Measurements from ENCODE around the gene PDIK1L.

The PDIK1L gene

DNA sequence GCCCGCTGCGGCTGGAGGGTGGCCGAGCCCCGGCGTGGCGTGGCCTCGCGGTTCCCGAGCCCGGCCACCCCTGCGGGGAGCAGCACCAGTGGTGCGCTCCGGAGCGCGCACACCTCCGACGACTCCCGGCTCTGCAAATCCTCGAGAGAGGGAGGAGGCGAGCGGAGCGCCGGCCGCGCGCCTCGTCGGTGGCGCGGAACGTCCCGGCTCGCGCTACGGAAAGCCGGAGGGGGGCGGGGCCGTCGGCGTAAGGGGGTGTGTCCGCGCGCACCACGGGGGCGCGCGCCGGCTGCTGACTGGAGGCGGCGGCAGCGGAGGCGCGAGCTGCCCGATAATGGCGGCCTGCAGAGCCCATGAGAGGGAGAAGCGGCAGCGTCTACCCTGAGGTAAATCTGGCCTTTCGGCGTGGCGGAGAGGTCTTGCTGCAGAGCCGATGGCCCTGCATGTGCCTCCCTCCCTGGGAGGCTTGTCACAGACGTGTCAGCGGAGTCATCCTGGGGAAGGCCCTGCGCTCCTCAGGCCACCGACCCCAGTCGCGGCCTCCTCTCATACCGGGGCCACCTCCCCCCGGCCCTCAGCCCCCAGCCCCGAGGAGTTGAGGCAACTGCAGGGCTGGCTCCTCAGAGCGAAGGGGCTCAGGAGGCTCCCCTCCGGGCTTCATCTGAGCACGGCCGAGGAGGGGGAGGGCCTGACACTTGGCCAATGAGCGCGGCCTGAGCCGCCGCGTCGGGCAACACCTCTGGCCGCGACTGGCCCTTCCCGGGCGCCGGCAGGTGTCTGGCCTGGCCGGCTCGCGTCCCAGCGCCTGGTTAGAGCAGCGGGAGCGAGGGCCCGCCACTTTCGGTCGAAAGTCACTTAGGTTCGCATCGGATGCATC lies at the start of gene PDIK1L:
TSS of gene PDIK1L (plus strand) at position 295 of the 877 bp plus-strand sequence. CDS start 2,485 bp downstream, outside the sequence.
- peak within 1 kb of the TSS; percentile 82 for H3K9ac ChIP-seq (ENCODE audit: low read length)
- no peak within 1 kb of the TSS for H3K27ac ChIP-seq (ENCODE audit: low read length)
- peak within 1 kb of the TSS; percentile 97 for H3K4me3 ChIP-seq (ENCODE audit: low read length)
- peaks cover 8% of the 10 kb centered on the region for H3K36me3 ChIP-seq (ENCODE audit: control insufficient read depth, low read depth, low read length)
- H3K9me3 ChIP-seq (ENCODE audit: control insufficient read depth, low read depth, low read length) = no peaks in the 10 kb centered on the region
- H3K27me3 ChIP-seq (ENCODE audit: control insufficient read depth, insufficient read depth, low read length) = peaks cover 20% of the 10 kb centered on the region
- H3K4me1 ChIP-seq (ENCODE audit: control insufficient read depth, low read depth, low read length) = peaks cover 13% of the 10 kb centered on the region

- Histone ChIP-seq H3K4me3 (ENCODE audit: low read length) (no peak overlapping the region), H3K4me1 (ENCODE audit: control insufficient read depth, low read depth, low read length) (no peaks in the 10 kb centered on the region), H3K9ac (ENCODE audit: low read length) (no peak overlapping the region), H3K27me3 (ENCODE audit: control insufficient read depth, insufficient read depth, low read length) (no peaks in the 10 kb centered on the region), H3K27ac (ENCODE audit: low read length) (no peak overlapping the region), H3K9me3 (ENCODE audit: control insufficient read depth, low read depth, low read length) (no peaks in the 10 kb centered on the region), H3K36me3 (ENCODE audit: control insufficient read depth, low read depth, low read length) (no peaks in the 10 kb centered on the region)
These were observed 47.1 kb upstream of the PDIK1L start for GRCh38 chr1:26064553-26064952.

DNA sequence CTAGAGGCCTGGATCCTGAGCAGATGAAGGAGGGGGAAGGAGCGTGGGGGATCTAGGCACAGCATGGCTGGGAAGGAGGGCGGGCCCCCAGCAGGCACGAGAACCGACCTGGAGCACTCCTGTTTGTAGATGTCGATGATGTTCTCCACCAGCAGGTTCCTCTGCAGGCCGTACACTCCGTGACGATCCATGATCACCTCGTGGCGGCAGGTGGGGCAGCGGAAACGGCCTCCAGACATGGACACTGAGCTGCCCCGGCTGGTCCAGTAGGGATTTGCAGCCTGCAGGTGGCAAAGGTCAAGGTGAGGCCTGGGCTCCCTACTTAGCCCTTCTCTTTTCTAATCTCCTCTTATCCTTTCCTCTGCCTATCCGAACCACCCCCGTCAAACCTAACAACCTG lies 45.5 kb upstream of the PDIK1L start:
- Histone ChIP-seq H3K27ac (ENCODE audit: low read length) (no peak overlapping the region), H3K4me1 (ENCODE audit: control insufficient read depth, low read depth, low read length) (no peaks in the 10 kb centered on the region), H3K36me3 (ENCODE audit: control insufficient read depth, low read depth, low read length) (no peaks in the 10 kb centered on the region), H3K4me3 (ENCODE audit: low read length) (no peak overlapping the region), H3K9me3 (ENCODE audit: control insufficient read depth, low read depth, low read length) (no peaks in the 10 kb centered on the region), H3K27me3 (ENCODE audit: control insufficient read depth, insufficient read depth, low read length) (no peaks in the 10 kb centered on the region), H3K9ac (ENCODE audit: low read length) (no peak overlapping the region)

DNA sequence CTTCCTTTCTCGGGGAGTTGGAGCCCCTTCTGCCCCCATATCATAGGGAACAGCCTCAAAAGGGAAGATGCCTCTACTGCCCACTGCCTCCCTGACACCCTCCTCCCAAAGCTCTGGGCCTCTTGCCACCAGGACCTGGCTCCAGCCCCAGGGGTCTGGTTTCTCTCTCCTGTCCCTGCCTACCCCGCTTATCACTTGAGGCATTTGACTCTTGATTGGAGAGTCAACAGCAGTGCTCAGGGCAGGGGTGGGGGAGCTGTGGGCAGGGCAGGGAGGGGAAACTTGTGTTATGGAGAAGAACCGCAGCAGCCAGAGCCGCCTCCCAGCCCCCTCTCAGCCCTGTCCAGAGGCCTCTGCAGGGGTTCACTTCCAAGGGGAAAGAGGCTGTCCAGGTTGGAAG lies 44.8 kb upstream of the PDIK1L start:
- H3K9me3 ChIP-seq (ENCODE audit: control insufficient read depth, low read depth, low read length) = no peaks in the 10 kb centered on the region
- H3K4me3 ChIP-seq (ENCODE audit: low read length) = no peak overlapping the region
- H3K9ac ChIP-seq (ENCODE audit: low read length) = no peak overlapping the region
- no peaks in the 10 kb centered on the region for H3K36me3 ChIP-seq (ENCODE audit: control insufficient read depth, low read depth, low read length)
- H3K27me3 ChIP-seq (ENCODE audit: control insufficient read depth, insufficient read depth, low read length) = no peaks in the 10 kb centered on the region
- H3K27ac ChIP-seq (ENCODE audit: low read length) = no peak overlapping the region
- H3K4me1 ChIP-seq (ENCODE audit: control insufficient read depth, low read depth, low read length) = no peaks in the 10 kb centered on the region

GRCh38 chr1:26067432-26067911 lies 44.2 kb upstream of the PDIK1L start, which contains the start of gene TRIM63:
Gene TRIM63 (minus strand): TSS chr1:26067630. CDS start chr1:26067494, 136 bp downstream.
- Histone ChIP-seq H3K4me3 (ENCODE audit: low read length) (no peak within 1 kb of the TSS), H3K9me3 (ENCODE audit: control insufficient read depth, low read depth, low read length) (no peaks in the 10 kb centered on the region), H3K9ac (ENCODE audit: low read length) (no peak within 1 kb of the TSS), H3K36me3 (ENCODE audit: control insufficient read depth, low read depth, low read length) (no peaks in the 10 kb centered on the region), H3K4me1 (ENCODE audit: control insufficient read depth, low read depth, low read length) (no peaks in the 10 kb centered on the region), H3K27ac (ENCODE audit: low read length) (no peak within 1 kb of the TSS), H3K27me3 (ENCODE audit: control insufficient read depth, insufficient read depth, low read length) (no peaks in the 10 kb centered on the region)

DNA sequence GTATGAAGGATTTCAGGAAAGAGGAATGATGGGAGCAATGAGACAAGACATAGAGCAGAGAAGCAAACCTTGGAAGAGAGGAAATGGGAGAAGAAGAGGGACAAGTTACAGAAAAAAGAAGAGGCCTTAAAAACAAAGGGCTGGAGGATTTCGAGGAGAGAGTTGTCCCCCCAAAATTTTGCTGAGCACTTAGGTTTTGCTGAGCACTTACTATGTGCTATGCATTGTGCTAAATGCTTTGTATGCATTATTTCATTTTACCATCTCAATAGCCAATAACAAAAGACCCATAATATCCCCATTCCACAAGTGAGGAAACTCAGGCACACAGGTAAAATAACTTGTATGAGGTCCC lies 41.7 kb upstream of the PDIK1L start:
- Histone ChIP-seq H3K9me3 (ENCODE audit: control insufficient read depth, low read depth, low read length) (no peaks in the 10 kb centered on the region), H3K36me3 (ENCODE audit: control insufficient read depth, low read depth, low read length) (no peaks in the 10 kb centered on the region), H3K9ac (ENCODE audit: low read length) (no peak overlapping the region), H3K27ac (ENCODE audit: low read length) (no peak overlapping the region), H3K4me1 (ENCODE audit: control insufficient read depth, low read depth, low read length) (no peaks in the 10 kb centered on the region), H3K27me3 (ENCODE audit: control insufficient read depth, insufficient read depth, low read length) (no peaks in the 10 kb centered on the region), H3K4me3 (ENCODE audit: low read length) (no peak overlapping the region)

- Histone ChIP-seq H3K36me3 (ENCODE audit: control insufficient read depth, low read depth, low read length) (no peaks in the 10 kb centered on the region), H3K9ac (ENCODE audit: low read length) (no peak overlapping the region), H3K9me3 (ENCODE audit: control insufficient read depth, low read depth, low read length) (no peaks in the 10 kb centered on the region), H3K4me1 (ENCODE audit: control insufficient read depth, low read depth, low read length) (no peaks in the 10 kb centered on the region), H3K27ac (ENCODE audit: low read length) (no peak overlapping the region), H3K4me3 (ENCODE audit: low read length) (no peak overlapping the region), H3K27me3 (ENCODE audit: control insufficient read depth, insufficient read depth, low read length) (no peaks in the 10 kb centered on the region)
These were observed 41.2 kb upstream of the PDIK1L start for GRCh38 chr1:26070296-26070962.

DNA sequence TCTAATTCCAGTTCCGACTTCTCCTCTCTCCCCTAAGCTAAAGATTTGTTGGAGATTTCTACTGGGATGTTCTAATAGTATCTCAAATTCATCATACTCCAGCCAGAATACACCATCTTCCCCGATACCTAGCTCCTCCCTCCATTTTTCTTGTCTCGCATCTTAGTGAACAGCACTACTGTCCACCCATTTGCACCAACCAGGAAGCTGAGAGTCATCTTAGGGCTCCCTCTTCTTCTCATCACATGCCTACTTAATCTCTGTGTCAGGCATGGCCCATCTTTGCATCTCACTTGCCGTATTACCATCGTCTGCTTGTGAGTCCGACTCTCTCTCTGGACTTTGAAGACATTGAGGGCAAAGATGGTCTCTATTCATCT lies 40.7 kb upstream of the PDIK1L start:
- Histone ChIP-seq H3K4me1 (ENCODE audit: control insufficient read depth, low read depth, low read length) (no peaks in the 10 kb centered on the region), H3K9ac (ENCODE audit: low read length) (no peak overlapping the region), H3K27me3 (ENCODE audit: control insufficient read depth, insufficient read depth, low read length) (no peaks in the 10 kb centered on the region), H3K4me3 (ENCODE audit: low read length) (no peak overlapping the region), H3K9me3 (ENCODE audit: control insufficient read depth, low read depth, low read length) (no peaks in the 10 kb centered on the region), H3K27ac (ENCODE audit: low read length) (no peak overlapping the region), H3K36me3 (ENCODE audit: control insufficient read depth, low read depth, low read length) (no peaks in the 10 kb centered on the region)

DNA sequence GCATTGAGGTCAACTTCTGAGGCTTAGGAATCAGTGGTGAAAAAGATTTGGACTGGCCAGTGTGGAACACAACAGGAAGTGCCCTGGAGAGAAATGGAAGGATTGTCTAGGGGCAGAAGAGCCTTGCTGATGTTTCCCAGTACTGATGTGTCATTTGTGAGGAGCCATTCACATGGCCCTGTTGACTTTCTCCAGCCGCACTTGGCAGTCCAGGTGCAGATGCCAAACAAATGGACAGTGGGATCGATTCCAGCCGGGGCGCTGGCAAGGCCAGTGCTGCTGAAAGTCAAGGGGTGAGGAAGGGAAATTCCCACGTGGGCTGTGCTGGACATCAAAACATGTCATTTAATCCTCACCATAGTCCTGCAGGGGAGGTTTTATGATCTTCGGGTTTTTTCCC lies 39.3 kb upstream of the PDIK1L start:
- Histone ChIP-seq H3K9ac (ENCODE audit: low read length) (no peak overlapping the region), H3K4me3 (ENCODE audit: low read length) (no peak overlapping the region), H3K36me3 (ENCODE audit: control insufficient read depth, low read depth, low read length) (no peaks in the 10 kb centered on the region), H3K27me3 (ENCODE audit: control insufficient read depth, insufficient read depth, low read length) (no peaks in the 10 kb centered on the region), H3K9me3 (ENCODE audit: control insufficient read depth, low read depth, low read length) (no peaks in the 10 kb centered on the region), H3K27ac (ENCODE audit: low read length) (no peak overlapping the region), H3K4me1 (ENCODE audit: control insufficient read depth, low read depth, low read length) (no peaks in the 10 kb centered on the region)

- H3K9ac ChIP-seq (ENCODE audit: low read length) = no peak overlapping the region
- H3K27me3 ChIP-seq (ENCODE audit: control insufficient read depth, insufficient read depth, low read length) = no peaks in the 10 kb centered on the region
- no peak overlapping the region for H3K4me3 ChIP-seq (ENCODE audit: low read length)
- no peak overlapping the region for H3K27ac ChIP-seq (ENCODE audit: low read length)
- H3K9me3 ChIP-seq (ENCODE audit: control insufficient read depth, low read depth, low read length) = no peaks in the 10 kb centered on the region
- H3K36me3 ChIP-seq (ENCODE audit: control insufficient read depth, low read depth, low read length) = no peaks in the 10 kb centered on the region
- peaks cover 6% of the 10 kb centered on the region for H3K4me1 ChIP-seq (ENCODE audit: control insufficient read depth, low read depth, low read length)
These were observed 36.0 kb upstream of the PDIK1L start for GRCh38 chr1:26075421-26076144.

GRCh38 chr1:26077524-26077923 lies 34.1 kb upstream of the PDIK1L start:
- Histone ChIP-seq H3K27ac (ENCODE audit: low read length) (no peak overlapping the region), H3K9me3 (ENCODE audit: control insufficient read depth, low read depth, low read length) (no peaks in the 10 kb centered on the region), H3K27me3 (ENCODE audit: control insufficient read depth, insufficient read depth, low read length) (no peaks in the 10 kb centered on the region), H3K9ac (ENCODE audit: low read length) (no peak overlapping the region), H3K36me3 (ENCODE audit: control insufficient read depth, low read depth, low read length) (no peaks in the 10 kb centered on the region), H3K4me1 (ENCODE audit: control insufficient read depth, low read depth, low read length) (peaks cover 6% of the 10 kb centered on the region), H3K4me3 (ENCODE audit: low read length) (no peak overlapping the region)

Data from iPS-18a (cell line).